ENCODE data around the gene COL5A1.

The COL5A1 gene

GRCh38 chr9:134728021-134728795 lies 86.6 kb downstream of the COL5A1 start:
- TF ChIP-seq CTCF (IDR thresholded peaks at IDR 0.05; ENCODE audit: low read depth, low read length), result no peak

GRCh38 chr9:134728801-134729495 lies 87.3 kb downstream of the COL5A1 start:
- no peak for DNase-seq (ENCODE audit: extremely low read depth, low read depth)
- TF ChIP-seq CTCF (IDR thresholded peaks at IDR 0.05; ENCODE audit: low read depth, low read length), result no peak

More at GRCh38 chr9:134728021-134728795, 86.6 kb downstream of the COL5A1 start:
- no peak for DNase-seq (ENCODE audit: extremely low read depth, low read depth)

GRCh38 chr9:134730011-134730760 lies 88.6 kb downstream of the COL5A1 start:
- no peak for TF ChIP-seq CTCF (IDR thresholded peaks at IDR 0.05; ENCODE audit: low read depth, low read length)
- no peak for DNase-seq (ENCODE audit: extremely low read depth, low read depth)

- DNase-seq (ENCODE audit: extremely low read depth, low read depth), result no peak
- TF ChIP-seq CTCF (IDR thresholded peaks at IDR 0.05; ENCODE audit: low read depth, low read length), result no peak
Measured at GRCh38 chr9:134730761-134731496, 89.3 kb downstream of the COL5A1 start.

- no peak for TF ChIP-seq CTCF (IDR thresholded peaks at IDR 0.05; ENCODE audit: low read depth, low read length)
- DNase-seq (ENCODE audit: extremely low read depth, low read depth), result no peak
Measured at GRCh38 chr9:134731497-134732391, 90.1 kb downstream of the COL5A1 start.

- no peak for TF ChIP-seq CTCF (IDR thresholded peaks at IDR 0.05; ENCODE audit: low read depth, low read length)
Measured at GRCh38 chr9:134732392-134733110, 90.9 kb downstream of the COL5A1 start.

More at GRCh38 chr9:134732392-134733110, 90.9 kb downstream of the COL5A1 start:
- DNase-seq (ENCODE audit: extremely low read depth, low read depth), result no peak

All from AG09319 (cell line).